Memory B cell (primary cell): ENCODE data around the gene UPK3BL1.
"Not testable (repeated sequence)": the region's sequence is repeated elsewhere in the genome, so short reads cannot be mapped to it uniquely, and the experiment has no call there.

Experiments used
- ATAC-seq: fragments of 150-1000 bp; cut with Tn5 transposase; 2 replicates; pipeline ENCODE4 v1.10.0; 2021; ENCODE audit warnings: low read depth, mild to moderate bottlenecking, moderate library complexity
- DNase-seq, 2 donors: peaks; one replicate each; pipeline ENCODE4 v3.0.0; 2022; ENCODE audit warnings: low spot score in 2 of 2
- H3K27ac Mint-ChIP-seq: one replicate; pipeline ENCODE4 v1.8.0; 2022; ENCODE audit warnings: mild to moderate bottlenecking, moderate library complexity, mixed read lengths
- H3K27me3 Mint-ChIP-seq: one replicate; pipeline ENCODE4 v1.8.0; 2022; ENCODE audit warnings: mixed read lengths
- H3K36me3 Mint-ChIP-seq: one replicate; pipeline ENCODE4 v1.8.0; 2022; ENCODE audit warnings: mild to moderate bottlenecking, mixed read lengths
- H3K4me1 Mint-ChIP-seq: one replicate; pipeline ENCODE4 v1.8.0; 2022; ENCODE audit warnings: mixed read lengths
- H3K4me3 Mint-ChIP-seq: one replicate; pipeline ENCODE4 v1.8.0; 2022; ENCODE audit warnings: mild to moderate bottlenecking, moderate library complexity, mixed read lengths
- H3K9me3 Mint-ChIP-seq: one replicate; pipeline ENCODE4 v1.8.0; 2022; ENCODE audit warnings: mixed read lengths

Gene UPK3BL1, protein sequence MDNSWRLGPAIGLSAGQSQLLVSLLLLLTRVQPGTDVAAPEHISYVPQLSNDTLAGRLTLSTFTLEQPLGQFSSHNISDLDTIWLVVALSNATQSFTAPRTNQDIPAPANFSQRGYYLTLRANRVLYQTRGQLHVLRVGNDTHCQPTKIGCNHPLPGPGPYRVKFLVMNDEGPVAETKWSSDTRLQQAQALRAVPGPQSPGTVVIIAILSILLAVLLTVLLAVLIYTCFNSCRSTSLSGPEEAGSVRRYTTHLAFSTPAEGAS

DNA sequence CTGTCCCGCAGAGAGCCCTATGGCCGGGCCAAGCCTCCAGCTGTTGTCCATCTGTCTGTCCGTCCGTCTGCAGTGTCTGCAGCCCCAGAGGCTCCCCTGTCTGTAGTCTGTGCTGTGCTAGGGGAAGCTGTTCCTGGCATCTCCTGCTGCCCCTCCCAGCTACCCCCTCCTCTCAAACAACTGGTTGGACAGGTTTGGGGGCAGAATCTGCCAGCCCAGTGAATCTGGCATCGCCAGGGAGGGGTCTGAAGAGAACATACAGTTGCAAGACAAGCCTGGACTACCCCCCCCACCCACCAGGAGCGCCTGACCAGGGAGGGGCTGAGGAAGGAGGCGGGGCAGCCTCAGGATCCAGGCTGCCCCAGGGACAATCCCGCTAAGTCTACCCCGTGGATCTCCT lies at the start of gene UPK3BL1:
Gene UPK3BL1 (minus strand): TSS at position 101 of the 400 bp plus-strand sequence. CDS start 50 bp downstream, at position 51.
- not testable (repeated sequence) for H3K4me3 Mint-ChIP-seq, H3K4me1 Mint-ChIP-seq, ATAC-seq, H3K9me3 Mint-ChIP-seq, H3K27ac Mint-ChIP-seq, DNase-seq, H3K27me3 Mint-ChIP-seq, H3K36me3 Mint-ChIP-seq

DNA sequence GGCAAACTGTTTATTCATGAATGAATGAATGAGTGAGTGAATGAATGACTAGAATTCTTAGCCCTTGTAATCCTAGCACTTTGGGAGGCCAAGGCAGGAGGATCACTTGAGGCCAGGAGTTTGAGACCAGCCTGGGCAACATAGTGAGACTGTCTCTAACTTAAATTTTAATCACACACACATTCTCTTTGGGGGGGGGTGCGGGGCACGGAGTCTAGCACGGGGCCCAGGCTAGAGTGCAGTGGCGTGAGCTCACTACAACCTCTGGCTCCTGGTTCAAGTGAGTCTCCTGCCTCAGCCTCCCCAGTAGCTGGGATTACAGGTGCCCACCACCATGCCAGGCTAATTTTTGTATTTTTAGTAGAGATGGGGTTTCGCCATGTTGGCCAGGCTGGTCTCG lies 48.0 kb upstream of the UPK3BL1 start:
- H3K4me1 Mint-ChIP-seq, H3K27me3 Mint-ChIP-seq, H3K27ac Mint-ChIP-seq, ATAC-seq, H3K9me3 Mint-ChIP-seq, H3K4me3 Mint-ChIP-seq, DNase-seq, H3K36me3 Mint-ChIP-seq: not testable (repeated sequence)

DNA sequence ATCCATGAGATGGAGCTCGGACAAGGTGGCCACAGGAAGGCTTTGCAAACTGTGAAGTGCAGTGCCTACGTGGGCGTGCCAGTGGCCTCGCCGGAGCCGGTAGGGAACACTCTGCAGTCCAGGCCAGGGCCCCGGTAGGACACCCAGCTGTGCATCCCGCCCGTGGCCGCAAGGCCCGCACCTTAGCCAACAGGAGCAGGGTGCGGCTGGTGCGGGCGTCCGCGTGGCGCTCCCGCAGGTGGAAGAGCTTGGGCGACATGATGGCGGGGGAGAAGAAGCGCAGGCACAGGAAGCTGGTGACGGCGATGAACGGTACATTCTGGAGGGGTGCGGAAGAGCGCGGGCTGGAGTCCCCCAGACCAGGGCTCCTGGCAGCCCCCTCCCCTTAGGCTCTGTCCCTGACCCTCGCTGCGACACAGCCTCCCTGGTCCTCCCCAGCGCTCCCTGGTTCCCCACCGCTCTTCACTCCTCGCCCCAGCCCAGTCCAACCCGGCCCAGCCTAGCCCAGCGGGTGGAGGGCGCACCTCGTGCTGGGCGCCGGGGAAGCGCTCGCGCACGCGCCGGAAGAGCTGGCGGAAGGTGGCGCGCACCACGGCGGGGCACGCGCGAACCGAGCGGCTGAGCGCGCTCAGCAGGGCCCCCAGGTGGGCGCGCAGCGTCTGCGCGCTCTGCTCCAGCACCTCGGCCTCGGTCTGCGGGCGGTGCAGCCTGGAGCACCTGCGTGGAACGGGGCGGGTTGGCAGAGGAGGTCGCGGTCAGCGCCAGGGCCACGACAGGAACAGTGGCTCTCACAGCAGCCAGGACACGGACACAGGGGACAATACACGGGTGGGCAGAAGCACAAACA lies 47.1 kb upstream of the UPK3BL1 start:
- H3K4me3 Mint-ChIP-seq, H3K9me3 Mint-ChIP-seq, H3K4me1 Mint-ChIP-seq, H3K36me3 Mint-ChIP-seq, H3K27ac Mint-ChIP-seq, H3K27me3 Mint-ChIP-seq: not testable (repeated sequence)
- DNase-seq (peak in 1 of 2 donors; percentile 36), ATAC-seq (peak; percentile 76)

DNA sequence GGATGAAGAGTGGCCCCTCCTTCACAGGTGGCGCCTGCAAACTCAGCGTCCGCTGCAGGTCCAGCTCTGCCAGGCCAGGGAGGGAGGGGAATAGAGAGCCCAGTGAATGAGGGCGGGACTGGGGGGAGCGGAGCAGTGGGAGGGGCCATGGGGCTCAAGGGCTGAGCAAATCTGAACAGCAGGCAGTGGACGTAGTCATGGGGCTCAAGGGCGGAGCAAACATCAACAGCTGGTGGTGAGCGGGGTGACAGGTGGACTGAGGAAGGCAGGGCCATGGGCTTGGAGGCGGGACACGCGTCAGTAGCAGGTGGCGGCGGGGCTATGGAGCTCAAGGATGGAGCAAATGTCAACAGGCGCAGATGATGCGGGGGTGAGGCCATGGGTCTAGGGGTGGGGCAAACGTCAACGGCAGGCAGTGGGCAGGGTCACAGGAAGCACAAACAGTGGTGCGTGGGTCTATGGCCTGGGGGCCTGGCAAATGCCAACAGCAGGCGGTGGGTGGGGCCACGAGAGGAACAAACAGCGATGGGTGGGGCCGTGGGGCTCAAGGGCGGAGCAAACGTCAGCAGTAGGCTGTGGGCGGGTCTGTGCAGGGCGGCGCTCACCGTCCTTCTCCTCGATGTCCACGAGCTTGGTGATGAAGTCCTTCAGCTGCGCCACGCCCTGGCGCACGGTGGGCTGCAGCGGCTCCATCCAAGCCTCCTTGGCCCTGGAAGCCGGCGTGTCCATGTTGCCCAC lies 45.9 kb upstream of the UPK3BL1 start:
- H3K27ac Mint-ChIP-seq, H3K4me3 Mint-ChIP-seq, H3K4me1 Mint-ChIP-seq, DNase-seq, H3K36me3 Mint-ChIP-seq, H3K27me3 Mint-ChIP-seq, H3K9me3 Mint-ChIP-seq: not testable (repeated sequence)
- ATAC-seq: peak; percentile 82

DNA sequence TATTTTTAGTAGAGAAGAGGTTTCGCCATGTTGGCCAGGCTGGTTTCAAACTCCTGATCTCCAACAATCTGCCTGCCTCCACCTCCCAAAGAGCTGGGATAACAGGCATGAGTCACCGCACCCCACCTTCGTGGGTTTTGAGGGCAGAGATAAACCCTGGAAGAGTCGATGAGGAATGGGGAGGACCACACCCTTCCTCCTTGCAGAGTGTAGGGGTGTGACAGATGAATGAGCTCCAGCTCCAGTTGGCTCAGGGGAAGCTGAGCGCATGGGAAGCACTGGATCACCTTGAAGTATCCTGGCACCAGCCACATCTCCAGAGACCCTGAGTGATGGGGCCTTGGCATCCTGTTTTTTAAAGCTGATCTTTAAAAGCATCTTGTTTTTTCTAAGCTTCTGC lies 40.0 kb upstream of the UPK3BL1 start:
- H3K27ac Mint-ChIP-seq, ATAC-seq, H3K4me3 Mint-ChIP-seq, H3K9me3 Mint-ChIP-seq, H3K36me3 Mint-ChIP-seq, DNase-seq, H3K27me3 Mint-ChIP-seq, H3K4me1 Mint-ChIP-seq: not testable (repeated sequence)

DNA sequence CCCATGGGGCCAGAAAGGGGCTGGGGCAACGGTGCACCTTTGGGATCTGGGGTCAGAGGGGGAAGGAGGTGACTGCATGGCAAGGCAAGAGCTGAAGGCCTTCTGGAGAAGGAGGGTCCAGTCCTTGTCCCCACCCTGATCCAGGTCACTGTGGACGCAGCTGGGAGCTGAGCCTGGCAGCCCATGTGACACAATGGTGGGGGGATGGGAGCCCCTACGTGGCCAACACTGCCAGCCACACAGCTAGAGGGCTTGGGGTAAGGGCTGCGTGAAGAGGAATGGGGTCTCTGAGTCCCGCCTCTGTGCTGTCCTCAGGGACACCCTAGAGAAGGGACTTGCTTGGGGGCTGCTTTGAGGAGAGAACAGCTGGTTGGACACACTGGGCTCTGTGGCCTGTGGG lies 38.2 kb upstream of the UPK3BL1 start:
- not testable (repeated sequence) for H3K4me1 Mint-ChIP-seq, DNase-seq, H3K4me3 Mint-ChIP-seq, H3K27ac Mint-ChIP-seq, H3K9me3 Mint-ChIP-seq, ATAC-seq, H3K27me3 Mint-ChIP-seq, H3K36me3 Mint-ChIP-seq

DNA sequence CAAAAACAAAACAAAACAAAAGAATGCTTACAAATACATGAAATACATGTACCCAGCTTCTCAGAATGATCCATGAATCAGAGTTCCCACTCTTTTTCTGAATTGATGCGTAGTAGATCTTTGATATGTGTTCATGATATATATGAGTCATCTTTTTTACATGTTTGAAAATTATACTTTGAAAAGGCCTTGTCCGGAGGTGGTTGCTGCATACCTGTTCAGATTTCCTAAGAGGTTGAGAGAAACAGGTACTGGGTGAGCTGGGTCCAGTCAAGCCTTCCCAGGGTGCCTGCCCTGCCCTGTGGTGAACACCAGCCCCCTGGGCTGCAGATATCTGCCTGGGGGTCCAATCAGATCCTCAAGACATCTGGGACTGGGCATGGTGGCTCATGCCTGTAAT lies 33.0 kb upstream of the UPK3BL1 start:
- not testable (repeated sequence) for H3K27me3 Mint-ChIP-seq, H3K36me3 Mint-ChIP-seq, H3K4me1 Mint-ChIP-seq, H3K27ac Mint-ChIP-seq, DNase-seq, H3K4me3 Mint-ChIP-seq, H3K9me3 Mint-ChIP-seq, ATAC-seq

DNA sequence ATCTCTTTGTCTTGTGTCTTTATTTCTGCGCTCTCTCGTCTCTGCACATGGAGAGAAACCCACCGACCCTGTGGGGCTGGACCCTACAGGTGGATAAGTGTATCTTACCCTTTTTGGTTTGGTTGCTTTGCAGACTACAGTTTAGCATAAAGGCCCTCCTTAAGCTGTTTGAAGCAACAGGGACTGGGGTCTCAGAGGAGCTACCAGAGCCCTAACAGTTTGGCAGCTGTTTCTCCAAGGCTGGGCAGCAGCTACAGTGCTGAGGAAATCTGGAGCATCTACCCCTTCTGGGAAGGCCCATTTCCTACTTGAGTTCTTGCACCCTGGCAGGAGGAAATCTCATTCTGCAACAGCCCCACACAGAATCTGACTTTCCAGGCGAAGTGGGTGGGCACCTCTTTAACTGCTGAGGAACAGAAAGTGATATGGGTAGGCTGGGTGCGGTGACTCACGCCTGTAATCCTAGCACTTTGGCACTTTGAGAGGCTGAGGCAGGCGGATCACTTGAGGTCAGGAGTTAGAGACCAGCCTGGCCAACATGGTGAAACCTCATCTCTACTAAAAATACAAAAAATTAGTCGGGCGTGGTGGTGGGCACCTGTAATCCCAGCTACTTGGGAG lies 31.0 kb upstream of the UPK3BL1 start:
- H3K27me3 Mint-ChIP-seq, DNase-seq, H3K36me3 Mint-ChIP-seq, H3K9me3 Mint-ChIP-seq, H3K4me3 Mint-ChIP-seq, ATAC-seq, H3K4me1 Mint-ChIP-seq, H3K27ac Mint-ChIP-seq: not testable (repeated sequence)

DNA sequence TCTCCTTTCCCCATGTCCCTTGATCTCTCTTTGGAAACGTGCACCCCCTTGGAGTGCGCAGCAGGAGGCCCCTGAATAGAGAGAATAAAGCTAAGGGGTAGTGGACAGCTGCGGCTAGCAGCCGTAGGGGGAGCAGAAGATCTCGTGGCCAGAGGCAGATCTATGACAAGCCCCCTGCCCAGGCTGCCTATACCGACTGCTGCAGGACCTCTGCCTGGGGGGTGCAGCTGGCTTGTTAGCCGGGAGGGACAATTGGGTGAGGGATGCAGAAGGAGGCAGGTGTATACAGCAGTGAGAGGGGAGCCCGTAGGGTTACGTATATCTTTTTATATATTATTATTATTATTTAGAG lies 29.3 kb upstream of the UPK3BL1 start:
- not testable (repeated sequence) for DNase-seq, H3K27ac Mint-ChIP-seq, H3K27me3 Mint-ChIP-seq, H3K9me3 Mint-ChIP-seq, H3K4me3 Mint-ChIP-seq, H3K36me3 Mint-ChIP-seq, H3K4me1 Mint-ChIP-seq
- peak; percentile 2 for ATAC-seq

DNA sequence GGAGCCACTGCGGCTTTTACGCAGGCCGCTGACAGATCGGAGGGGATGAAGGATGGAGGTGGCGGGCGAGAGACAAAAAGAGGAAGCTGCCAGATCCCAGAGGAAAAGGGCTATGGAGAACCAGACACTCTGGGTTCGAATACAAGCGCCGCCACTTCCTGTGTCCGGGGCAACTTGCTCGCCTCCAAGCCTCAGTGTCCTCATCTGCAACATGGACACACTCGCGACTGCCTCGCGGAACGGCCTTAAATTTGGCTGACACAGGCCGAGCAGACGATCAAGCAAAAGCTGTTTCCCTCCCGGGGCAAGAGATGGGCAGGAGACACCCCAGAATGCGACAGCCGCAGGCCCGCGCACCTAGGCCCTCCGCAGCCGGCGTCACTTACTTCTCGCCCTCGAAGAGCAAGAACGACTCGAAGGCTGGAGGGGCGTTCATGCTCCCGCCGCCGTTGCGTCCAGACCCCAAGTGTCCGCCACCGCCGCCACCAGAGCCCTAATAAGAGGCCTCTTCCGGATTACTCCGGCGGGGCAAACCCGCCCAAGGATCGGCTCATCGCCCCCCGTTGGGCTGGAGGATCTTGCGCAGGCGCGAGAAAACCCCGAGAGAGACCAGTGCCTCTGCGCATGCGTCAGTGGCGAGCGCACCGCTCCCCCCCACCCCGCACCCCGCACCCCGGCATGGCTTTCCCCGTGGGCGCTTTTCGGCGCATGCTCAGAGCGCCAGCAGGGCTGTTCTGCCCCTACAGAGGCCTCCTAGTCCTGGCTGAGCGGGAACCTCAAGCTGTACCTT lies 28.8 kb upstream of the UPK3BL1 start, which contains the start of gene POLR2J2:
Gene POLR2J2 (minus strand): TSS at position 498 of the 790 bp plus-strand sequence. CDS start 62 bp downstream, at position 436.
- Mint-ChIP-seq H3K27ac (peak within 1 kb of the TSS; percentile 84), H3K4me3 (peak within 1 kb of the TSS; percentile 83)
- ATAC-seq (peak; percentile 87), DNase-seq (peak; percentile 60 to 85)
- not testable (repeated sequence) for H3K27me3 Mint-ChIP-seq, H3K9me3 Mint-ChIP-seq, H3K36me3 Mint-ChIP-seq, H3K4me1 Mint-ChIP-seq

DNA sequence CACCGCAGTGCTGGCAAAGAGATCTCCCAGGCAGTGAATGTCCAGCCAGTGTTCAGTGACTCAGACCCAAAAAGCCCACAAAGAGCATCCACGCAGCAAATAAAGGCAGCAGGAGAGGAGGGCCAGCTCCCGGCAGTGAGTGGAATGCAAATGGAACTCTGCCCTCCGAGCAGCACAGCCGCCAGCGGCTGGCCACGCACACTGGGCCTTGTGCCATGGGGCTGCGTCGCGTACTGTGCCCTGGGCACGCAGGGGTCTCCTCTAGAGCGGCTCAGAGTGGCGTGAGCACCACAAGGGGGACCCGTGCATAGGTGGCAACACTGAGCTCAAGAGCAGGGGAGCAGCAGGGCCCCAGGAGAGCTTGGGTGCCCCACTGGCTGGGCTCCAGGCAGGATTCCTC lies 24.9 kb upstream of the UPK3BL1 start:
- H3K36me3 Mint-ChIP-seq, H3K4me3 Mint-ChIP-seq, H3K27me3 Mint-ChIP-seq, ATAC-seq, H3K27ac Mint-ChIP-seq, H3K4me1 Mint-ChIP-seq, H3K9me3 Mint-ChIP-seq, DNase-seq: not testable (repeated sequence)

DNA sequence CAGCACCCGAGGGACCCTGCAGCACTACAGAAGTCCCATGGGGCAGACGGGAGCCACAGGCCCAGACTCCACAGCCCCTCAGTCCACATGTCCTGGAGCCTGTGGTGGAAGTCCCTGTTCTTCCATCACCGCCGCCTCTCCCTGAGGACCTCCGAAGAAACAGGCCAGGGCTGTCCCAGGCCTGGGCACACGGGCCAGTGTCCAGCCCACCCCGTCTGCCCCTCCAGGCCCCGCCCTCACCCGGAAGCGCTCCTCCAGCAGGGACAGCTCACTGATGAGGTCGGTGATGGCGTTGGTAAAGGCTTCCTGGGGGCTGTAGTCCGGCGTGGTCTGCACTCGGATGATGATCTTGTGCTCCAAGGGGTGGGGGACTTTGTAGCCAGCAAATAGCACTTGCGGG lies 24.3 kb upstream of the UPK3BL1 start:
- not testable (repeated sequence) for H3K27me3 Mint-ChIP-seq

DNA sequence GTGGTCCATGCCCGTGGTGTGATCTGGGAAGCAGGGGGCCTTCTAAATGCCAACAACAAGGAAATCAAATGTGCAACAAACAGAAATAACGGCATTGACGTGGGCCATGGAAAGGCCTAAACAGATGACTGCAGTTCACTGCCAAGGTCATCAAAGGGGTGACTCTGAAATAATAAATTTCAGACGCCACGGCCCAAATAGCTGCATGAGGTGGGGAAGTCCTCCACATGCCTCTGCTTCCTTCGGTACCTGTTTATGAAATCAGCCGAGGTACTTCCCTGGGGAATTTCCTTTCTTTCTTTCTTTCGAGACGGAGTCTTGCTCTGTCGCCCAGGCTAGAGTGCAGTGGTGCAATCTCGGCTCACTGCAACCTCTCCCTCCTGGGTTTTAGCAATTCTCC lies 22.2 kb upstream of the UPK3BL1 start:
- H3K36me3 Mint-ChIP-seq, ATAC-seq, H3K27ac Mint-ChIP-seq, H3K4me1 Mint-ChIP-seq, H3K4me3 Mint-ChIP-seq, H3K9me3 Mint-ChIP-seq, DNase-seq, H3K27me3 Mint-ChIP-seq: not testable (repeated sequence)

More for the DNA sequence above, 24.3 kb upstream of the UPK3BL1 start:
- DNase-seq, H3K4me1 Mint-ChIP-seq, H3K9me3 Mint-ChIP-seq, H3K36me3 Mint-ChIP-seq, ATAC-seq, H3K27ac Mint-ChIP-seq, H3K4me3 Mint-ChIP-seq: not testable (repeated sequence)
